Small intestine (tissue), 7 donors: ENCODE results near the gene PRM2. TPM values are rescaled to one million over a fixed set of nuclear protein-coding genes. Genes with fewer than 3 reads are reported as not detected.

Source experiments
- DNase-seq, 2 donors: peaks; one replicate each; pipeline versions ENCODE4 v3.0.0 to v3.0.0-alpha.2; 2013
- FAIRE-seq: peaks from 2 replicates; lab custom pipeline; 2012; peaks lifted over from hg19 to GRCh38; lab: Jason Lieb, UNC
- H3K27ac ChIP-seq, 3 donors: one replicate each; pipeline ENCODE4 v1.5.1; 2013; ENCODE audit warnings: low read length in 2 of 3, mild to moderate bottlenecking in 2 of 3, control low read depth in 1 of 3, inconsistent platforms in 1 of 3, low read depth in 1 of 3, moderate library complexity in 1 of 3
- H3K27me3 ChIP-seq, 3 donors: one replicate each; pipeline ENCODE4 v1.6.1; 2013; ENCODE audit warnings: low read length in 3 of 3, inconsistent platforms in 1 of 3; ENCODE audit not compliant: control insufficient read depth in 3 of 3, insufficient read depth in 3 of 3
- H3K36me3 ChIP-seq, 3 donors: one replicate each; pipeline ENCODE4 v1.6.1; 2013; ENCODE audit warnings: low read length in 3 of 3, inconsistent platforms in 1 of 3, low read depth in 1 of 3, mild to moderate bottlenecking in 1 of 3, moderate library complexity in 1 of 3; ENCODE audit not compliant: control insufficient read depth in 3 of 3, insufficient read depth in 2 of 3
- H3K4me1 ChIP-seq, 3 donors: one replicate each; pipeline ENCODE4 v1.6.1; 2013; ENCODE audit warnings: low read length in 2 of 3, inconsistent platforms in 1 of 3, low read depth in 1 of 3, mild to moderate bottlenecking in 1 of 3, moderate library complexity in 1 of 3; ENCODE audit not compliant: control insufficient read depth in 3 of 3, insufficient read depth in 2 of 3
- H3K4me3 ChIP-seq, 3 donors: one replicate each; pipeline ENCODE4 v1.5.1; 2013; ENCODE audit warnings: low read length in 3 of 3, control low read depth in 1 of 3, inconsistent platforms in 1 of 3, low read depth in 1 of 3, mild to moderate bottlenecking in 1 of 3, moderate library complexity in 1 of 3
- H3K9me3 ChIP-seq, 2 donors: one replicate each; pipeline ENCODE4 v1.6.1; 2013; ENCODE audit warnings: low read depth in 1 of 2, low read length in 1 of 2; ENCODE audit not compliant: control insufficient read depth in 2 of 2, insufficient read depth in 1 of 2
- WGBS, 3 donors: extraction: QIAGEN DNeasy Blood & Tissue Kit; methylation state at CpG; one replicate each; pipeline ENCODE4 v1.1.7; 2013; 5-methylcytosine and 5-hydroxymethylcytosine counted together
- polyA plus RNA-seq, 4 donors: library from polyadenylated mRNA; stranded (reverse) in 3 of 4; unstranded in 1 of 4; fragments of 200-250 nt in 3 of 4; fragments of 120-200 nt in 1 of 4; gene quantifications; one replicate each; pipeline versions ENCODE4 v1.2.1 to v1.2.3, GENCODE V29; 2013
- donor health status: healthy with polysubstance abuse.
- donor health status: control.
- donor health status: control.
- donor health status: Bipolar disorder and iron deficiency.
- donor health status: healthy.

PRM2 gene
- polyA plus RNA-seq, 4 donors = not detected

- Histone ChIP-seq H3K36me3 (peaks cover 0 to 9% (median 2%) of the 10 kb centered on the region in 3 donors), H3K4me1 (no peaks in the 10 kb centered on the region), H3K4me3 (no peak overlapping the region), H3K27ac (no peak overlapping the region), H3K27me3 (peaks cover 0 to 11% (median 0%) of the 10 kb centered on the region in 3 donors), H3K9me3 (no peaks in the 10 kb centered on the region)
- DNase-seq (no peak), FAIRE-seq (no peak)
- 94 to 95% (median 94%) methylated on average over 10 of the region's 10 CpGs for WGBS, 3 donors
These were observed 25.3 kb downstream of the PRM2 start for GRCh38 chr16:11250786-11251524.

DNA sequence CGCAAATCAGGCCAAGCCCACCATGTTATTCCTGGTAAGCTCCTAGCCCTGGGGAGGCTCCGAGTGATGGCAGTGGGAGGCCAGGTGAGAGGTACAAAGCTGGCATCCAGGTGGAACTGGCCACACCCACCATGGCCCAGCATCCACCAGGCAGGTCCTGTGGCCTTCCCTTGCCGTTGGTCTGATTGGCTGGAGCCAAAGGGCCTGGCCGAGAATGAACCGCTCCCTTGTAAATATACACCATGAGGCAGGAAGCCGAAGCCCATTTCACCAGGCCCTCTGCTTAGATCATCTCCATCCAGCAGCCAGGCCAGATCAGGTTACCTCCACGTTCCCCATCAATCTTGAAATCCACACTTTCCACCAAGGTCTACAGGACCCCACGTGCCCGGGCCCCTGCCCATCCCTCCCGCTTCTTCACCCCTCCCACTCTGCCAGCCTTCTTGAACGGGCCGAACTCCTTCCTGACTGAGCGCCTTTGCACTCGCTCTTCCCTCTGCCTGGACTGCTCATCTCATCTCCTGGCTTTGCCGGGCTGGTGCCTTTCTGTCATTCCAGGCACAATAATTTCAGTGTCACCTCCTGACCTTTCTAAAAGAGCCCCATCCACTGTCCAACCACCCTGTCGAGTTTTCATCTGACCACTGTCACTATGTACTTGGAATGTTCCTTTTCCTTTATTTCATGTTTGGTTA lies 26.0 kb downstream of the PRM2 start:
- peaks cover 0 to 11% (median 0%) of the 10 kb centered on the region in 3 donors for H3K27me3 ChIP-seq
- H3K4me1 ChIP-seq = no peaks in the 10 kb centered on the region
- no peak overlapping the region for H3K4me3 ChIP-seq
- no peak for DNase-seq
- WGBS, 3 donors = 74 to 76% (median 74%) methylated on average over 16 of the region's 16 CpGs
- FAIRE-seq = no peak
- no peak overlapping the region for H3K27ac ChIP-seq
- H3K9me3 ChIP-seq = no peaks in the 10 kb centered on the region
- H3K36me3 ChIP-seq = peaks cover 0 to 9% (median 2%) of the 10 kb centered on the region in 3 donors

DNA sequence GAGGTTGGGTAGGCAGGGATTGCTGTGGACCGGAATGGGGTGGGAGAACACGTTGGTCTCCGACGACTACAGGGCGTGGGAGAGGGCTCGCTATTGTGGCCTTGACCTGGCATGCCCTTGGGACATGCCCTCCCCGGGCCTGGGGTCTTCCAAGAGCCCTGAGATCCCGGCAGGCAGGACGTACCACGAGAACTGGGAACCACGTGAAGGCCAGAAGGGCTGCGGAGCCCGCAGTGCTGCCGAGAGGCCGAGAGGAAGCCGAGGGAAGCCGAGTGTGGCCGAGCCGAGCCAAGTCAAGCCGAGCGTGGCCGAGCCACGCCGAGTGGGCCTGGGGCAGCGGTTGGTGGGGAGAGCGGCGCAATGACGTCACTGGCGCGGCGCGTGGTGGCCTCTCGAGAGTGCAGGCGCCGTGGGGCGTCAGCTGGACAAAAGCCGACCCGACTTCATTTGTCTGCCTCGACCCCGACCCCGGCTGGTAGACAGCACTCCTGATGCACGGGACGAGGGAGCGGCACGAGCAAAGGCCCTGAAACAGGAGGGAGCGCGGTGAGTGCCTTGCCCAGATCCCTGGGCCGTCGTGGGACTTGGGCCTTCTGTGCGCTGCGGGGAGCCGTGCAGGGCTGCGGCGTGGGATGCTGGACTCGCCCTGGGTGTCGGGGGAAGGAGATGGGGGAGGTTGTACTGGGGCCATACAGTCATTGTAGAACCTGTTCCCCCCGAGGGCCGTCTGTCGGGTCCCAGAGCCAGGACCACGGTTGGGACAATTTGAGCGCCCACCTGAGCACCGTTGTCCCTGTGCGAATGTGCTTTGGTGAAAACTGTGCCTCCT lies 26.8 kb downstream of the PRM2 start:
- DNase-seq (no peak), FAIRE-seq (no peak)
- 92 to 94% (median 93%) methylated on average over 60 to 63 of the region's 63 CpGs for WGBS, 3 donors
- Histone ChIP-seq H3K36me3 (peaks cover 0 to 7% (median under 1%) of the 10 kb centered on the region in 3 donors), H3K9me3 (no peaks in the 10 kb centered on the region), H3K4me1 (no peaks in the 10 kb centered on the region), H3K27ac (no peak overlapping the region), H3K27me3 (peaks cover 0 to 8% (median 0%) of the 10 kb centered on the region in 3 donors), H3K4me3 (no peak overlapping the region)

GRCh38 chr16:11248133-11248532 lies 28.1 kb downstream of the PRM2 start:
- H3K4me3 ChIP-seq = no peak overlapping the region
- DNase-seq (no peak), FAIRE-seq (no peak)
- H3K4me1 ChIP-seq = no peaks in the 10 kb centered on the region
- 82 to 93% (median 89%) methylated on average over 8 of the region's 8 CpGs for WGBS, 3 donors
- H3K36me3 ChIP-seq = peaks cover 0 to 5% (median 0%) of the 10 kb centered on the region in 3 donors
- H3K9me3 ChIP-seq = no peaks in the 10 kb centered on the region
- no peak overlapping the region for H3K27ac ChIP-seq
- H3K27me3 ChIP-seq = peaks cover 0 to 2% (median 0%) of the 10 kb centered on the region in 3 donors

DNA sequence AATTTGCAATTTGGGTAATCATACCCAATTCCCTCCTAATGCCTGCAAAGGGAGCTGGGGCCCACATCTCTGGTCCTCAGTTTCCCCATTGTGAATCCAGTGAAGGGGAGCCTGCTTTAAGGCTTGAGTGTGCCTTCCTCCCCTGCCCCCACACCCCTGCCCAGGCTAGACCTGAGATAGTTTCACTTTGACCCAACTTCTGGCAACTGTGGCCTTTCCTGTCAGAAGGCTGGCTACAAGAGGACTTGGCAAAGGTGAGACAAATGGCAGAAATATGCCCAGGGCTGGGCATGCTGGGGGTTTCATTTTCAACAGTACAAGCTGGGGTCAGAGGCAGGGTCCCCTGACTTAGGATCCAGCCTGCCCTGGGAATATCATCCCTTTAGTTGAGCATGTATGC lies 30.3 kb downstream of the PRM2 start:
- Histone ChIP-seq H3K27me3 (peaks cover 0 to 2% (median 0%) of the 10 kb centered on the region in 3 donors), H3K4me3 (no peak overlapping the region), H3K9me3 (no peaks in the 10 kb centered on the region), H3K27ac (no peak overlapping the region), H3K36me3 (no peaks in the 10 kb centered on the region), H3K4me1 (no peaks in the 10 kb centered on the region)
- no peak for FAIRE-seq
- DNase-seq = no peak

- Histone ChIP-seq H3K36me3 (no peaks in the 10 kb centered on the region), H3K9me3 (no peaks in the 10 kb centered on the region), H3K4me3 (no peak overlapping the region), H3K27me3 (peaks cover 0 to 2% (median 0%) of the 10 kb centered on the region in 3 donors), H3K27ac (no peak overlapping the region), H3K4me1 (no peaks in the 10 kb centered on the region)
- DNase-seq = no peak
- FAIRE-seq = no peak
- 67 to 84% (median 69%) methylated on average over 5 of the region's 5 CpGs for WGBS, 3 donors
These were observed 31.0 kb downstream of the PRM2 start for GRCh38 chr16:11245222-11245737.

DNA sequence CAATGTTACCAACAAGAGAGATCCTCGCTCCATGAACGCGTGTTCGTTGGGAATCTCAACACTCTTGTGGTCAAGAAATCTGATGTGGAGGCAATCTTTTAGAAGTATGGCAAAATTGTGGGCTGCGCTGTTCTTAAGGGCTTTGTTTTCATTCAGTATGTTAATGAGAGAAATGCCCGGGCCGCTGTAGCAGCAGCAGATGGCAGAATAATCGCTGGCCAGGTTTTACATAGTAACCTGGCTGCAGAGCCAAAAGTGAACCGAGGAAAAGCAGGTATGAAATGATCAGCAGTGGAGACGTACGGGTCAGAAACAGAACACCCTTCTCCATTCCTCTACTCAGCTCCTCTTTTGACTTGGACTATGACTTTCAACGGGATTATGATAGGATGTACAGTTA lies 33.6 kb downstream of the PRM2 start:
- Histone ChIP-seq H3K9me3 (no peaks in the 10 kb centered on the region), H3K4me3 (no peak overlapping the region), H3K27me3 (peaks cover 0 to 2% (median 0%) of the 10 kb centered on the region in 3 donors), H3K27ac (no peak overlapping the region), H3K4me1 (no peaks in the 10 kb centered on the region), H3K36me3 (no peaks in the 10 kb centered on the region)
- DNase-seq = no peak
- no peak for FAIRE-seq
- 62 to 88% (median 74%) methylated on average over 12 of the region's 12 CpGs for WGBS, 3 donors
